Gastroesophageal sphincter (tissue), 3 donors: ENCODE results near the gene CCDC121.

Source experiments
- POLR2A ChIP-seq, 2 donors: fragments of 450-650 bp; IDR thresholded peaks; one replicate each; pipeline ENCODE4 v1.6.1; 2017; ENCODE audit warnings: antibody characterized with exemption in 2 of 2, mild to moderate bottlenecking in 2 of 2, moderate library complexity in 1 of 2
- TF ChIP-seq, protein P1 (sequence below), 4 experiments: fragments of 200-600 bp in 2 of 4; fragments of 450-650 bp in 2 of 4; sonication (generic) in 1 of 4; IDR thresholded peaks; one replicate each; pipeline ENCODE4 v1.5.1; 2017 to 2019; ENCODE audit warnings: antibody characterized with exemption in 4 of 4, mild to moderate bottlenecking in 2 of 4, moderate library complexity in 2 of 4

- TF ChIP-seq, protein P1, sequence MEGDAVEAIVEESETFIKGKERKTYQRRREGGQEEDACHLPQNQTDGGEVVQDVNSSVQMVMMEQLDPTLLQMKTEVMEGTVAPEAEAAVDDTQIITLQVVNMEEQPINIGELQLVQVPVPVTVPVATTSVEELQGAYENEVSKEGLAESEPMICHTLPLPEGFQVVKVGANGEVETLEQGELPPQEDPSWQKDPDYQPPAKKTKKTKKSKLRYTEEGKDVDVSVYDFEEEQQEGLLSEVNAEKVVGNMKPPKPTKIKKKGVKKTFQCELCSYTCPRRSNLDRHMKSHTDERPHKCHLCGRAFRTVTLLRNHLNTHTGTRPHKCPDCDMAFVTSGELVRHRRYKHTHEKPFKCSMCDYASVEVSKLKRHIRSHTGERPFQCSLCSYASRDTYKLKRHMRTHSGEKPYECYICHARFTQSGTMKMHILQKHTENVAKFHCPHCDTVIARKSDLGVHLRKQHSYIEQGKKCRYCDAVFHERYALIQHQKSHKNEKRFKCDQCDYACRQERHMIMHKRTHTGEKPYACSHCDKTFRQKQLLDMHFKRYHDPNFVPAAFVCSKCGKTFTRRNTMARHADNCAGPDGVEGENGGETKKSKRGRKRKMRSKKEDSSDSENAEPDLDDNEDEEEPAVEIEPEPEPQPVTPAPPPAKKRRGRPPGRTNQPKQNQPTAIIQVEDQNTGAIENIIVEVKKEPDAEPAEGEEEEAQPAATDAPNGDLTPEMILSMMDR (IDR thresholded peaks at IDR 0.05): no peak
- no peak for TF ChIP-seq POLR2A (IDR thresholded peaks at IDR 0.05)
Measured at GRCh38 chr2:27640722-27641245, 12.0 kb upstream of the CCDC121 start.
